ENCODE measurements around the gene XPR1.

GRCh38 chr1:180932378-180932777 is 300.6 kb downstream of the XPR1 start:
- TF ChIP-seq, protein P1, sequence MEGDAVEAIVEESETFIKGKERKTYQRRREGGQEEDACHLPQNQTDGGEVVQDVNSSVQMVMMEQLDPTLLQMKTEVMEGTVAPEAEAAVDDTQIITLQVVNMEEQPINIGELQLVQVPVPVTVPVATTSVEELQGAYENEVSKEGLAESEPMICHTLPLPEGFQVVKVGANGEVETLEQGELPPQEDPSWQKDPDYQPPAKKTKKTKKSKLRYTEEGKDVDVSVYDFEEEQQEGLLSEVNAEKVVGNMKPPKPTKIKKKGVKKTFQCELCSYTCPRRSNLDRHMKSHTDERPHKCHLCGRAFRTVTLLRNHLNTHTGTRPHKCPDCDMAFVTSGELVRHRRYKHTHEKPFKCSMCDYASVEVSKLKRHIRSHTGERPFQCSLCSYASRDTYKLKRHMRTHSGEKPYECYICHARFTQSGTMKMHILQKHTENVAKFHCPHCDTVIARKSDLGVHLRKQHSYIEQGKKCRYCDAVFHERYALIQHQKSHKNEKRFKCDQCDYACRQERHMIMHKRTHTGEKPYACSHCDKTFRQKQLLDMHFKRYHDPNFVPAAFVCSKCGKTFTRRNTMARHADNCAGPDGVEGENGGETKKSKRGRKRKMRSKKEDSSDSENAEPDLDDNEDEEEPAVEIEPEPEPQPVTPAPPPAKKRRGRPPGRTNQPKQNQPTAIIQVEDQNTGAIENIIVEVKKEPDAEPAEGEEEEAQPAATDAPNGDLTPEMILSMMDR (IDR thresholded peaks at IDR 0.05; ENCODE audit: control extremely low read depth in 1 of 3, insufficient read depth in 1 of 3, low read depth in 1 of 3, low read length in 3 of 3): no peak
- TF ChIP-seq ASH2L (IDR thresholded peaks at IDR 0.05; ENCODE audit: low read length) (no peak), GABPA (IDR thresholded peaks at IDR 0.05; ENCODE audit: borderline replicate concordance, insufficient read depth, low read length) (no peak), EP300 (IDR thresholded peaks at IDR 0.05; ENCODE audit: borderline replicate concordance in 1 of 2, low read depth in 2 of 2, low read length in 2 of 2) (no peak)
- TF ChIP-seq, protein P2, sequence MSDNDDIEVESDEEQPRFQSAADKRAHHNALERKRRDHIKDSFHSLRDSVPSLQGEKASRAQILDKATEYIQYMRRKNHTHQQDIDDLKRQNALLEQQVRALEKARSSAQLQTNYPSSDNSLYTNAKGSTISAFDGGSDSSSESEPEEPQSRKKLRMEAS (IDR thresholded peaks at IDR 0.05): no peak

All from H1 (cell line).